Testis (tissue), 2 donors: ENCODE data around the gene RXRG.

Source experiments
- POLR2A ChIP-seq: fragments of 450-650 bp; IDR thresholded peaks from one replicate; pipeline ENCODE4 v1.6.1; 2017; ENCODE audit warnings: antibody characterized with exemption, mild to moderate bottlenecking, moderate library complexity
- TF ChIP-seq, protein P1 (sequence below), 3 experiments: fragments of 450-650 bp in 2 of 3; fragments of 200-600 bp in 1 of 3; sonication (generic) in 1 of 3; IDR thresholded peaks; one replicate each; pipeline ENCODE4 v1.5.1; 2016 to 2019; ENCODE audit warnings: antibody characterized with exemption in 3 of 3, mild to moderate bottlenecking in 2 of 3, moderate library complexity in 1 of 3

DNA sequence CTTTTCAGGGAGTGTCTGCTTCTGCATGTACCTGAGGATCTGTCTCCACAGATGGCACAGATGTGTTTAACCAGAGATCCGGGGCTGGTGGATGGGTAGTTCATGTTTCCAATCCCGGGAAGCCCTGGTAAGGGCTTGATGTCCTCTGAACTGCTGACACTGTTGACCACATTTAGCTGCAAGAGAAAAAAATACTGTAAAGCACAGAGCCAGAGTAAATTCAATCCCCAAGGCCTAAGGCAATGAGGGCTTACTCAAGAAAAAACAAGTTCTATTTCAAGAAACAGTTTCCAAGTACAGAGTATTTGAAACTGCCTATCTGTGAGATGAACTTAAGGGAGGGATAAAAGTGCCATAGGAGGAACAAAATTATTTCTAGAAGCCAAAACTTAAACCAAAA is 25.1 kb downstream of the RXRG start:
- TF ChIP-seq, protein P1, sequence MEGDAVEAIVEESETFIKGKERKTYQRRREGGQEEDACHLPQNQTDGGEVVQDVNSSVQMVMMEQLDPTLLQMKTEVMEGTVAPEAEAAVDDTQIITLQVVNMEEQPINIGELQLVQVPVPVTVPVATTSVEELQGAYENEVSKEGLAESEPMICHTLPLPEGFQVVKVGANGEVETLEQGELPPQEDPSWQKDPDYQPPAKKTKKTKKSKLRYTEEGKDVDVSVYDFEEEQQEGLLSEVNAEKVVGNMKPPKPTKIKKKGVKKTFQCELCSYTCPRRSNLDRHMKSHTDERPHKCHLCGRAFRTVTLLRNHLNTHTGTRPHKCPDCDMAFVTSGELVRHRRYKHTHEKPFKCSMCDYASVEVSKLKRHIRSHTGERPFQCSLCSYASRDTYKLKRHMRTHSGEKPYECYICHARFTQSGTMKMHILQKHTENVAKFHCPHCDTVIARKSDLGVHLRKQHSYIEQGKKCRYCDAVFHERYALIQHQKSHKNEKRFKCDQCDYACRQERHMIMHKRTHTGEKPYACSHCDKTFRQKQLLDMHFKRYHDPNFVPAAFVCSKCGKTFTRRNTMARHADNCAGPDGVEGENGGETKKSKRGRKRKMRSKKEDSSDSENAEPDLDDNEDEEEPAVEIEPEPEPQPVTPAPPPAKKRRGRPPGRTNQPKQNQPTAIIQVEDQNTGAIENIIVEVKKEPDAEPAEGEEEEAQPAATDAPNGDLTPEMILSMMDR (IDR thresholded peaks at IDR 0.05): no peak
- TF ChIP-seq POLR2A: no peak
